NCI-H1092 treated with DMSO at 0.1 percent for 48 hours (cell line): Measurements from ENCODE around the gene NECAP2.
"Not testable (repeated sequence)": the region's sequence is repeated elsewhere in the genome, so short reads cannot be mapped to it uniquely, and the experiment has no call there.

ENCODE experiments used
- DNase-seq: peaks from one replicate; lab custom pipeline; 2025; lab: John Stamatoyannopoulos, UW

The NECAP2 gene

DNA sequence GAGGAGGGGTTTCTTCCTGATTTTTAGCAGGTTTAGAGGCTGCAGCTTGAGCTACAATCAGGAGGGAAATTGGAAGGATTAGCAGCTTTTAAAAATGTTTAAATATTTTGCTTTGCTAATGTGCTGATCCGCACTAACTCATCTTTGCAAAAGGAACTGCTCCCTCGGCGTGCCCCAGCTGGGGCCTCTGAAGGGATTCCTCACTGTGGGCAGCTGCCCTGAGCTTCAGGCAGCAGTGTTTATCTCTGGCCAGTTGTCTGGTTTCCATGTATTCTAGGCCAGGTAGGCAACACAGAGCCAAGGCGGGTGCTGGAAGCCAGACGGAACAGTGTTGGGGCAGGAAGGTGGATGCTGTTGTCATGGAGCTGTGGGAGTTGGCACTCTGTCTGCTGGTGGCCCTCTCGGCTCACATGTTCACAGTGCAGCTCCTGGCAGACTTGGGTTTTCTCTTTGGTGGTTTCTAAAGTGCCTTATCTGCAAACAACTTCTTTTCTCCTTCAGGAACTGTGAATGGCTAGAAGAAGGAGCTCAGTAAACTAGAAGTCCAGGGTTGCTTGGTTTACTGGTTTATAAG, 18.9 kb downstream of the NECAP2 start:
- DNase-seq, result peak; percentile 40

DNA sequence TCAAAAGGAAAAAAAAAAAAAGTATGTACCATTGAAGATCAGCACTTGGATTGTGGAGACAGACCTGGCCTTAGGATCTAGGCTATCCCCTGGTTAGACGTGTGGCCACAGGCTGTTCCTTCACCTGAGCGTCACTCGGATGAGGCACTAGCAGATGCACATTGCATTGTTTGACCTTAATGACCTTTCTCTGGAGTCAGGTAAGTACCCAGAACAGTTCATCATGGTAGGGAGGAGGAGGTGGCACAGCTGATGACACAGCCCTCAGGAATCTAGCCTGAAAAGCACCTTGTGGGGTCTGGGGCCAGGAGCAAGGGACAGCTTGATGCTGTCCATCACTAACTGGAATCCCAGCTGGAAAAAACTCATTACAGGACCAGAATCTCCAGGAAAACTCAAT, 21.2 kb downstream of the NECAP2 start:
- no peak for DNase-seq

DNA sequence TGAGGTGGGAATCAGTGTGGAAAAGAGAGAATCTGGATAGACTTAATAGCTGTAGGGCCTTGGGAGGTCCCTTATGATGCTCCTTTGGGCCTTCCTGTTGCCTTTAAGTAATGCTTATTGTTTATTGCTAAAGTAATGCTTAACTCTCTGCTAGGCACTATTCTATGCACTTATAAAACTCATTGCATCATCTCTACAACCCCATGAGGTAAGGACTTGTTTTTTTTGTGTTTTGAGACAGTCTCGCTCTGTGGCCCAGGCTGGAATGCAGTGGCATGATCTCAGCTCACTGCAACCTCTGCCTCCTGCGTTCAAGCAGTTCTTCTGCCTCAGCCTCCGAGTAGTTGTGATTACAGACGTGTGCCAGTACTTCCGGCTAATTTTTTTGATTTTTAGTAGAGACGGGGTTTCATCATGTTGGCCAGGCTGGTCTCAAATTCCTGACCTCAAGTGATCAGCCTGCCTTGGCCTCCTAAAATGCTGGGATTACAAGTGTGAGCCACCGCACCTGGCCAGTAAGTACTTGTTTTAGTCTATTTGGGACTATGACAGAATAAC, 22.3 kb downstream of the NECAP2 start:
- no peak for DNase-seq

DNA sequence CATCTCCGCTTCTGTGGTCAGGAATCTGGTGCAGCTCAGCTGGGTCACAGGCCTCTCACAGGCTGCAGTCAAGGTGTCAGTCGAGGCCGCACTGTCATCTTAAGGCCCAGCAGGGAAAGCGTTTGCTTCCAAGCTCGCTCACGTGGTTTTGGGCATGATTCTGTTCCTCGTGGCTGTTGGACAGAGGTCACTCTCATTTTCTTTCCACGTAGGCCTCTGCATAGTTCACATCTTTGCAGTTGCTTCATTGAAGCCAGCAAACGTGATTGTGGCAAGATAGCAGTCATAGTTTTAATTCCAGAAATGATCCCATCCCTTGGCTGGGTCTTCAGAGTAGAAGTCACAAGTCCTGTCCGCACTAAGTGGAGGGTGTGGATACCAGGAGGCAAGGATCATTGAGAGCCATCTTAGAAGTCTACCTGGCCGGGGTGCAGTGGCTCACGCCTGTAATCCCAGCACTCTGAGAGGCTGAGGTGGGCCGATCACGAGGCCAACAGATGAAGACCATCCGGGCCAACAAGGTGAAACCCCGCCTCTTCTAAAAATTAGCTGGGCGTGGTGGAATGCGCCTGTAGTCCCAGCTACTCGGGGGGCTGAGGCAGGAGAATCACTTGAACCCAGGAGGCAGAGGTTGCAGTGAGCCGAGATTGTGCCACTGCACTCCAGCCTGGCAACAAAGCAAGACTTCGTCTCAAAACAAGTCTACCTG, 24.5 kb downstream of the NECAP2 start:
- DNase-seq, result no peak

DNA sequence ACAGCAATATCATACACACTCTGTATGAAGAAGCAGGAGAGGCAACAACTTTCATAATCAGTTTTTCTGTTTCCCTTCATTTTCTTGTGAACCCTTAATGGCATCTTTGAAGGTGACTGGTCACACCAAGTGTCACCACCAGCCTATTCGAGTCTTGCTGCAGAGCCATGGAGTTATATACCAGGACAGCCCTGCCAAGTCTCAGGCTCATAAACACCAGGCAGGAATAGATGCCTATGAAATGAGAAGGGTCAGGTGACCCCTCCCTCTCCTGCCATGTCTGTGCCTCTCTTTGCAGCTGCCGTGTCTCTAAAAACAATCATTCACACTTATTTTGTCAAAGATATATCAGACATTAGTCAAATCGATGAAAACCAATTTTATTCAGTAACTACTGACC, 28.0 kb downstream of the NECAP2 start:
- no peak for DNase-seq

DNA sequence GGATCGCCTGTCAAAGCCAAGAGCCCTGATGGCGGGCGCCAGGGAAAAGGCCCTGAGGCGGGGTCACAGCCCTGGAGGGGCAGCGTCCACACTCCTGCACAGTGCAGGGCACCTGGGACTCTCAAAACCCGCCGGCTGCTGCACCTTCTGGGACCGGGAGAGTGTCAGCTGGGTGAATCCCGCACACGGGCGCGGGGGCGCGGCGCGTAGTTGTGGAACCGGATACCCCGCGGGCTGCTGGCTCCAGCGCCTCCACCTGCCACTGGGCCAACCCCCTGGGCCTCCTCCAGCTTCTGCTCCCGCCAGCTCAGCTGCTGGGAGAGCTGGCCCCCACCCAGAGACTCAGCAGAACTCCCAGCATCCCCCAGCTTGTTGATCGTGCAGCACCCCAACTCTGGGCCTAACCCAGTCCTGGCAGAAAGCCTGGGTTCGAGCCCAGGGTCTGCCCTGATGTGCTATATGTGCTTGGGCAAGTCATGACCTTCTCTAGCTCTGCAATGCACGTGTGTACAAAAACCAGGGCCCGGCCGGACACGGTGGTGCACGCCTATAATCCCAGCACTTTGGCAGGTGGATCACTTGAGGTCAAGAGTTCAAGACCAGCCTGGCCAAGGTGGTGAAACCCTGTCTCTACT, 33.8 kb downstream of the NECAP2 start:
- DNase-seq, result no peak

DNA sequence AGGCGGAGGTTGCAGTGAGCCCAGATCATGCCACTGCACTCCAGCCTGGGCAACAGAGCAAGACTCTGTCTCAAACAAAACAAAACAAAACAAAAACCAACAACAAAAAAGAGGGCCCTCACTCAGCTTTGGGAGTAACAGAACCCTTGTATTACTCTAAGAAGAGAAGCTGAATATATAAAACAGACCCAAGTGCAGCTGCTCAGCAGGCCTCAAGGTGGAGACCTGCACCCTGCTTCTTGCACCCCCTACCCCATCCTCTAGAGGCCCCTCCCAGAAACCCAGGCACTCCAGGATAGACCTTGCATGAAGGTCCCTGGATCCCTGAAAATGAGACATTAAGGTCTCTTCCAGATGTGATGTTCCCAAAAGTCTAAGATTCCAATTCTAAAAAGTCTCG, 34.4 kb downstream of the NECAP2 start:
- not testable (repeated sequence) for DNase-seq

DNA sequence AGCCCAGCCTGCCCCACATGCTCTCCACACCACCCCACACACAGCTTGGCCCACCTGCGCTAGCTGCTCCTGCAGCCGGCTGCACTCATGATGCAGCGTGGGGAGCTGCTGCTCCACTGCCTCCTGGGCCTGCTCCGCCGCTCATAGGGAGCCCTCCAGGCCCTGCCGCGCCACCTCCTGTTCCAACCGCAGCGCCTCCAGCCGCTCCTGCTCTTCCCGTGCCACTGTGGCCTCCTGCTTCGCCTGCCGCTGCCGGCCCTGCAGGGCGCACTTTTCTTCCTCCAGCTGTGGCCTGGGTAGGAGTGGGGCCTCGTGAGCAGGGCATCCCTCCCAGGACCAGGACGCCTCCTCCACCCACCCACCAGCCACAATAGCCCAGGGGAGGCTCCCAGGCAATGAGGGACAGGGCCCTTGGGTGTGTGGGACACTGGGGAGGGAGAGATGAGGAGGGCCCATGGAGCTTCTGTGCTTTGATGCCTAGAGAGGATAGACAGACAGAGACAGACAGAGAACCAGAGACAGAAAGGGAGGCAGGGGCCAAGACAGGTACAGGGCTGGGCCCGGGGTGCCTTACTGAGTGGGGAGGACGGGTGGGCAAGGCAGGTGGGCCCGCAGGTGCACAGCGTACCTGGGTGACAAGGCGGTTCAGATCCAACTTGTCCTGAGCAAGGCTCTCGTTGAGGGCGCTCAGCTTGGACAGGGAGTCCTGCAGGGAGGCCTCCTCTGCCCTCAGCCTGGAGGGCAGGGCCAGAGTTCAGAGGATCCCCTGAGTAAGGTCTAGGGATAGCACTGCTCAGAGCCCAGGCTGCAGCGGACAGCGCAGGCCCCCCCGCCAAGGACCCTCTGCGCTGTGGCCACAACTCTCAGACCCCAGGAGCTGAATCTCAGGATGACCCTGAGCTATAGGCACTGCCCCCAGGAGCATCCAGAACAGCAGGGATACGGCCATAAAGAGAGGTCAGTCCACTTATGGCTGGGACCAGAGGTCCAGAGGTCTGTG, 35.5 kb downstream of the NECAP2 start:
- not testable (repeated sequence) for DNase-seq

DNA sequence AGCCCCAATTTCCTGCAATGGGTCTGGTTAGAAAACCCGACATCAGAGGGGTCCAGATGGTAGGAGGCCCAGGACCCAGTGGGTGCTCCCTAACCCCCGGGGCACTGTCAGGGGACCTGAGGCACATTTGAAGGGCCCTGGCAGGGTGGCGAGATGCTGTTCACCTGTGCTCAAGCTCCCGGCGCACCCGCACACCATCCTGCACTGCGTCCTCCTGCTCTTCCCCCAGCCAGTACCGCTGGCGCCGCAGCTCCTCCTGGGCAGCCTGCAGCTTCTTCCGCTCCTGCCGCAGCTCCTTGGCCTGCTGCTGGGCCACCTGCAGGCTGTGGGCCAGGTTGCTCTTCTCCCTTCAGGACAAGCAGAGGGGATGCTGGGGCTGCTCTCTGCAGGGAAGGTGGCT, 37.6 kb downstream of the NECAP2 start:
- DNase-seq, result no peak

DNA sequence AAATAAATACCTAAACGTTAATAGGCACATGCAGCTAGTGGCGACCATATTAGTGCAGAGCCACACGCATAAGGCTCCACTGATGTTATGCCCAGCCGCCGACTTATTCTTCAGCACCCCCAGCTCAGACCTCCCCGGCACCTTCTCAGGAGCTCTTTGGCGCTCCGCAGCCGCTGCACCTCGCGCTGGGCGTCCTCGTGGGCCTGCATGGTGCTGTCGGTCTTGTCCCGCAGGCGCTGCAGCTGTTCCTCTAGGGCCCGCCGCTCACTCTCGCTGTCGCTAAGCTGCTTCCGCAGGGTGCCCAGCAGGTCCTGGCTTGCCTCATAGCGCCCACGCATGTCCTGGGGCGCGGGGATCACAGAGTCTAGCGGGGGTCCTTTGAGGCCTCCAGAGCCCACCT, 42.6 kb downstream of the NECAP2 start:
- DNase-seq, result not testable (repeated sequence)

DNA sequence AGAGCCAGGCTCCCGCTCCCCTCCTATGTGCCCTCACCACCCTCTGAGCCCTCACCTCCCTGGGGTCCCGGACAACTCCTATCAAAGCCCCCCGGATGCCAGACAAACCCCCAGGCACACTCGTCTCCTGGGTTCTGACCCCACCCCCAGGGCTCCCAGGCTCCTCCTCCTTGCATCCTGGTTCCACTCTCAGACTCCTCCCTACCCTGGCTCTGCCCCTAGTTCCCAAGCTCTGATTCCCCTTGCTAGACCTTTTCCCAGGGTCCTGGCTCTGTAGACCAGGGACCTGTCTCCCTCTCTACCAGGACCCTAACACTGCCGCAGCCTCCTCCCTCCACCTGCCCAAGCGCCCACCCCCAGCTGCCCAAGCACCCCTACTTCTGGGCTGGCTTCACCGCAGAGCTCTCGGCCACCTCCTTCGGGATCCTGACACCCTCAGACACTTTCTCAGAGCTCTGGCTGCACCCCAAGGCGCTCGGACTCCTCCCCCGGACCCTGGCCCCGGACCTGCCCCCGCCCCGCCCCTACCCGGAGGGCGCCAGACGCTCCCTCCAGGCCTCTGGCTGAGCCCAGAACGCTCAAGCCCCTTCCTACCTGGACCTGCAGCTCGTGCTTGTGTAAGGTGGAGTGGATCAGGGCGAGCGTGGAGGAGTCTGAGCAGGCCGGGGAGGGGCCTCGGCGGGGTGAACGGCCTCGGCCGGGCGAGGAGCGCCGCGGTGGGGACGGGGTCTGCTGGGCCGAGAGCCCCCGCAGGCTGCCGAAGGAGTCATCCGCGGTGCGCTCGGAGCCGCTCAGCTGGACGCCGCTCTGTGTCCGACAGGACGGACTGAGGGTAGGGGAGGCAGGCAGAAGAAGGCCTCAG, 43.3 kb downstream of the NECAP2 start:
- not testable (repeated sequence) for DNase-seq

DNA sequence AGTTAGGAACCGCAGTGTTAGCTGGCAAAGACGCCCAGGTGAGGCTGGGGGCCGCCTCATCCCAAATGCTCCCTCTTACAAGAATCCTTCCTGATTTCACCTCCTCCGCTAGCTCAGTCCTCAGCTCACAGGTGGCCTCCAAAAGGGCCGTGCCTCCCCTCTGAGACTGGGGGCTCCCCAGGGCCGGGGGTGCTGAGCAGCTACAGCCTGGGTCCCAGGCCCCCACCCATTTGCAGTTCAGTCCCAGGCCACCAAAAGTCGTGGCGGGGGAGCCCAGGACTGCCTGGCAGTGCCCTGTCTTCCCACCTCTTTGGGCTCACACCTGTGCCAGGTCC, 43.9 kb downstream of the NECAP2 start:
- DNase-seq, result no peak

DNA sequence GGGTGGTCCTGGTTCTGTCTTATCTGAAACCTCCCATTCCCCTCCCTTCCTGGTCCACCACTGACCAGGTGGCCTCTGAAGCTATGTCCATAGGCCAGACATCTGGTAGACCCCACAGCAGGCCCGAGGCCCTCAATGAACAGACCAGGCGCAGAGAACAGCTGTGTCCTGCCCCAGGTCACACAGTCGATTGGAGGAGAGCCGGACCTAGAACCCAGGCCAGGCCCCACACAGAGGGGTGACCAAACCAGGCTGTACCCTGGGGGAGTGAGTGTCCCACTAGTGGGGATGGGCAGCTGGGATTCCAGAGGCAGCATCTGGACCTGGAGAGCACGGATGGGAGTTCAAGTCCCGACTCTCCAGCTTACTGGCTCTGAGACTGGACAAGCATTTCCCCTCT, 44.4 kb downstream of the NECAP2 start:
- no peak for DNase-seq

DNA sequence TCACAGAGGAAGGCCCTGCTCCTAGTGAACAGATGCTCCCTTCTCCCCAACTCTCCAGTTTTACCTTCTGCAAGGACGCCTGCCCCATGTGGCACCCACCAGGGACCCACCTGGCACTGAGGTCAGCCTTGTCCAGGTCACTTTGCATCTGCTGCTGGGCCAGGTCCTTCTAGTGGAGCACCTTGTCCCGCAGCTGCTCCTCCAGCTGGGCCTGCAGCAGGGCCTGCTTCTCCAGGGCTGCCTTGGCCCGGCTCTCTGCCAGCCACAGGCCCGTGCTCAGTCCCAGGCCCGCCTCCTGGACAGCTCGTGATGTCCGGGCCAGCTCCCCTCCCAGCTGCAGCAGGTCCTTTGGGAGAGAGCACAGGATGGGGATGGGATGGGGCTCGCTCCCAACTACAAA, 45.8 kb downstream of the NECAP2 start:
- DNase-seq, result not testable (repeated sequence)

DNA sequence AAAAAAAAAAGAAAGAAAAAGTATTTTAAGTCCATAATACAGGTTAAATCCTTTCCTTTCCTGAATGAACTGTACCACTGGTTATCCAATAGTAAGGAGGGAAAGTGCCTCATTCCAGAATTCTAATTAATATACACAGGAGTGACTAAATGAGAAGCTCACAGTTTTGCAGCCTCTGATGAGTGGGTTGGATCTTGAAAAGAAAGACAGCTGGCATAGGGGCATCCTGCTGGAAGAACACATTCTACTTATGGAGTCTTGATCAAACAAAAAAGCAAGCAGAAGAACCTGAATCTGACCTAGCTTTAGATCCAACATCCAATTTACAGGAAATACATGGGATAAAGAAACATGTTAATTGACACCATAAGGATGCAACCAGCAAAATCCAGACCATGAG, 46.5 kb downstream of the NECAP2 start:
- DNase-seq, result not testable (repeated sequence)

DNA sequence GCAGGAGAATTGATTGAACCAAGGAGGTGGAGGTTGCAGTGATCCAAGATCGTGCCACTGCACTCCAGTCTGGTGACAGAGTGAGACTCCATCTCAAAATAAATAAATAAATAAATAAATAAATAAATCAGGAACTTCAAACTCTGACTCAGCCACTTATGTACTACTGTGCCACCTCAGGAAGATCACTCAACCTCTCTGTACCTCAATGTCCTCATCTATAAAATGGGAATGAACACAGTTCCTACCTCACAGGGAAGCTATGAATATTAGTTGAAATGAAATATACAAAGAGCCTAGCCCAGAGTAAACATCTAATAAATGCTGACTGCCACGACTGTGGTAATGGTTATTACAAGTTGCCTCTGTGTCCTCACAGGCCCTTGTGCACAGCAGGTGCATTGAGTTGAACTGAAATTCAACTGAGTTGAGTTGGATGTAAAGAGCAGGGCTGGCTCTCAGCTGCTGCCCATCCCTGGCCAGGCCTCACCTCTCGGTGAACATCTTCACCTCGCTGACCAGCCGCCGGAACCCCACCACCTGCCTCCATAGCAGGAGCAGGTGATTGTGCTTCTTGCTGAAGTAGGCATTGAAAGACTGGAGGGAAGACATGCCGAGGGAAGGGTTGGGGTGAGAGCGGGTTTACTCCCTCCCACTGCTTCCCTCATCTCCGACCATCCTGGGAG, 48.8 kb downstream of the NECAP2 start:
- not testable (repeated sequence) for DNase-seq

DNA sequence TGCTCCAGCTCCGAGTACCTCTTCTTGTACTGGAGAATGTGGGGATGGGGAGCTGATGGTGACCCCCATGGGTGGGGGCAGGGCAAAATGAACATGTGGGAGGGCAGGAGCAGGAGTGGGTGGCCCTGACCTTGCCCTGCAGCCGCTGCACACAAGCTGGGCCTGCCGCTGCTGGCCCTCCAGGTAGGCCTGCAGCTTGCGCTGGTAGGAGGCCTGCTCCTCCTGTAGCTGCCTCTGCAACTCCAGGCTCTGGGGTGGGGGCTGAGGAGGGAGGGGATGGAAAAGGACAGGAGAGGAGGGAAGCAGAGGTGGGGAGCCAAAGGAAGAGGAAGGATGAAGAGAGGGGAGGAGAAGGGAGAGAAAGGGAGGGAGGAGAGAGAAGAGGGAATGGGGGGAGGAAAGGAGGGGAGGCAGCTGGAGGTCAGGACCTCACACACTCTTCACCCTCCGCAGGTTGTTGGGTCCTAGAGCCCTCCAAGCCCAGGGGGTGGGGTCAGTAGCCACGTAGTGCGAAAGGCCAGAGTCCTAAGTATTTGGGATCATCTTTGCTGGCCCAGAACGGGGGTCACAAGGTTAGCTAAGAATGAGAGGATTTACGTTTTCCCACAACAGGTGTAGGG, 50.6 kb downstream of the NECAP2 start:
- DNase-seq, result no peak

DNA sequence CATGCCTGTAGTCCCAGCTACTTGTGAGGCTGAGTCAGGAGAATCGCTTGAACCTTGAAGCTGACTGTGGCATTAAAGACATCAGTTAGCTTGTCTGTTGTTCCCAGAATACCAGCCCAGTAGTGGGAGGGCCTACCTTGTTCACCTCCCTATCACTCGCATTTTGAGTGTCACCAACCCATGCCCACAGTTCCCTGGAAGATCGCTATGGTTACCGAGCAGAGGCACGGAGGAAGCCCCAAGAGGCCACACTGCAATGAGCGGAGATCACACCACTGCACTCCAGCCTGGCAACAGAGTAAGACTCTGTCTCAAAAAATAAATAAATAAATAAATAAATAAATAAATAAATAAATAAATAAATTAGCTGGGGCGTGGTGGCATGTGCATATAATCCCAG, 52.4 kb downstream of the NECAP2 start:
- not testable (repeated sequence) for DNase-seq

DNA sequence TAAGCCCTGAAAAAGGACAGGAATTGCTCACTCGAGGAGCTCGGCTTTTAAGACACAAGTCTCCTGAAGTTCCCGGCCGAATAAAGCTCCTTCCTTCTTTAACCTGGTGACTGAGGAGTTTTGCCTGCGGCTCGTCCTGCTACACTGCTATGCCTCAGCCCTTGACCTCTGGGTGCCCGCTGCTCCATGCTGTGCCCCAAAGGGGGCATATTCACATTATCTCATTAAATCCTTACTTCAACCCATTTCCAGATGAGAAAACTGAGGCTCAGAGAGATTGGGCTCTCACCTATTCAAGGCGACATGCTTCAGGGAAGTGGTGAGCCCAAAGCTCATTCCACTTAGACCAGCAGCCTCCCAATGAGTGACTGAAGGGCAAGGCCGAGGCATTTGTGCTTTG, 53.2 kb downstream of the NECAP2 start:
- DNase-seq, result not testable (repeated sequence)

DNA sequence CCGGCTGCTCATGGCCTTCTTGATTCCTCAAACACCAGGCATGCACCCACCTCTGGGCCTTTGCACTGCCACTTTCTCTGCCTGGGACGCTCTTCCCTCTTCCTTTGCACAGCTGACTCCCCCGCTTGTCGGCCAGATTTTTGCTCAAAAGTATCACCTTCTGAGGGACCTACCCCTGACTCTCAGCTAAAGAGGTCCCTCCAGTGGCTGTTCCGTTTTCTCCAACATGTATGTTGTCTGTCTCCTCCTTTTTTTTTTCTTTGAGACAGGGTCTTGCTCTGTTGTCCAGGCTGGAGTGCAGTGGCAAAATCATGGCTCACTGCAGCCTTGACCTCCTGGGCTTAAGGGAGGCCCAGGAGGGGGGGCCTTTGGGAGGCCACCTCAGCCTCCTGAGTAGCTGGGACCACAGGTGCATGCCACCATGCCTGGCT, 57.0 kb downstream of the NECAP2 start:
- DNase-seq, result not testable (repeated sequence)
